Hepatocyte (in vitro differentiated cells): ENCODE data around the gene PAEP.

Source experiments
- EZH2 ChIP-seq: fragments of 200-600 bp; sonication (generic); IDR thresholded peaks from 2 replicates; pipeline ENCODE4 v1.6.1; 2016; ENCODE audit warnings: antibody characterized with exemption, mild to moderate bottlenecking, borderline replicate concordance
- EZH2phosphoT487 ChIP-seq: fragments of 200-600 bp; sonication (generic); IDR thresholded peaks from one replicate; pipeline ENCODE4 v1.6.1; 2018; ENCODE audit warnings: antibody characterized with exemption, mild to moderate bottlenecking, low read depth, moderate library complexity; ENCODE audit not compliant: unreplicated experiment, severe bottlenecking
- TF ChIP-seq, protein P1 (sequence below): fragments of 200-600 bp; sonication (generic); IDR thresholded peaks from 2 replicates; pipeline ENCODE4 v1.5.1; 2016; ENCODE audit warnings: antibody characterized with exemption, mild to moderate bottlenecking; ENCODE audit not compliant: poor library complexity

DNA sequence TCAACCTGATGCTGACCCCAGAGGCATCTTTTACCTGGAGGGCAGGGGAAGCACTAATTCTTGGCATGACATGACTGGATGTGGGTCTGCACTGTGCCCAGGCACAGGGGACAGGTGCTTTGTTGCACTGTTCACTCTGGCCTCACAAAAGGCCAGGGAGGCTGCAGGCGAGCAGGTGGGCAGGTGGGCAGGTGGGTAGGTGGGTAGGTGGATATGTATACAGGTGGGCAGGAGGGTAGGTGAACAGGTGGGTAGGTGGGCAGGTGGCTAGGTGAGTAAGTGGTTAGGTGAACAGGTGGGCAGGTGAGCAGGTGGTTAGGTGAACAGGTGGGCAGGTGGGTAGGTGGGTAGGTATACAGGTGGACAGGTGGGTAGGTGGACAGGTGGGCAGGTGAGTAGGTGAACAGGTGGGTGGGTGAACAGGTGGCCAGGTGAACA is 1.5 kb downstream of the PAEP start:
- TF ChIP-seq, protein P1, sequence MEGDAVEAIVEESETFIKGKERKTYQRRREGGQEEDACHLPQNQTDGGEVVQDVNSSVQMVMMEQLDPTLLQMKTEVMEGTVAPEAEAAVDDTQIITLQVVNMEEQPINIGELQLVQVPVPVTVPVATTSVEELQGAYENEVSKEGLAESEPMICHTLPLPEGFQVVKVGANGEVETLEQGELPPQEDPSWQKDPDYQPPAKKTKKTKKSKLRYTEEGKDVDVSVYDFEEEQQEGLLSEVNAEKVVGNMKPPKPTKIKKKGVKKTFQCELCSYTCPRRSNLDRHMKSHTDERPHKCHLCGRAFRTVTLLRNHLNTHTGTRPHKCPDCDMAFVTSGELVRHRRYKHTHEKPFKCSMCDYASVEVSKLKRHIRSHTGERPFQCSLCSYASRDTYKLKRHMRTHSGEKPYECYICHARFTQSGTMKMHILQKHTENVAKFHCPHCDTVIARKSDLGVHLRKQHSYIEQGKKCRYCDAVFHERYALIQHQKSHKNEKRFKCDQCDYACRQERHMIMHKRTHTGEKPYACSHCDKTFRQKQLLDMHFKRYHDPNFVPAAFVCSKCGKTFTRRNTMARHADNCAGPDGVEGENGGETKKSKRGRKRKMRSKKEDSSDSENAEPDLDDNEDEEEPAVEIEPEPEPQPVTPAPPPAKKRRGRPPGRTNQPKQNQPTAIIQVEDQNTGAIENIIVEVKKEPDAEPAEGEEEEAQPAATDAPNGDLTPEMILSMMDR = no peak
- TF ChIP-seq EZH2 = no peak
- TF ChIP-seq EZH2phosphoT487 = no peak
